ENCODE measurements around the gene PRR29. TPM values are rescaled to one million over a fixed set of nuclear protein-coding genes. Genes with fewer than 3 reads are reported as not detected.

The PRR29 gene
- 0.38 and 0.85 TPM in 2 replicates for total RNA-seq

GRCh38 chr17:63998050-63998720, at the start of gene PRR29:
TSS of gene PRR29 (plus strand) at chr17:63998351. CDS start at chr17:63998365, 14 bp downstream.

GRCh38 chr17:63972796-63973195, 25.4 kb upstream of the PRR29 start, which contains the start of gene SCN4A:
TSS of gene SCN4A (minus strand) at chr17:63972918. CDS start at chr17:63972841, 77 bp downstream.

GRCh38 chr17:64020056-64020766, 22.1 kb downstream of the PRR29 start, which contains the start of gene ICAM2:
TSS of gene ICAM2 (minus strand) at chr17:64020633. CDS start at chr17:64006691, 13,942 bp downstream.

Other genes with a start within 250 kb of the PRR29 start
- gene CCDC47, start 224.8 kb upstream of the PRR29 start, total RNA-seq, result 87.7 and 112 TPM in 2 replicates
- 56.9 and 70.9 TPM in 2 replicates for gene DDX42, start 224.2 kb upstream of the PRR29 start, total RNA-seq
- 50.5 and 127 TPM in 2 replicates for gene PSMC5, start 170.9 kb upstream of the PRR29 start, total RNA-seq
- gene FTSJ3, start 170.7 kb upstream of the PRR29 start, total RNA-seq, result 116 and 168 TPM in 2 replicates
- 58.3 and 83.8 TPM in 2 replicates for gene SMARCD2, start 155.7 kb upstream of the PRR29 start, total RNA-seq
- gene CSH2, start 124.7 kb upstream of the PRR29 start, total RNA-seq, result not detected in 2 replicates
- not detected in 2 replicates for gene GH2, start 116.4 kb upstream of the PRR29 start, total RNA-seq
- not detected in 2 replicates for gene CSH1, start 101.8 kb upstream of the PRR29 start, total RNA-seq
- not detected in 2 replicates for gene CSHL1, start 87.1 kb upstream of the PRR29 start, total RNA-seq
- not detected in 2 replicates for gene GH1, start 79.5 kb upstream of the PRR29 start, total RNA-seq
- 1.1 and 5.4 TPM in 2 replicates for gene CD79B, start 66.0 kb upstream of the PRR29 start, total RNA-seq
- gene SCN4A, start 25.4 kb upstream of the PRR29 start, total RNA-seq, result under 0.01 TPM in 1 of 2 replicates, not detected in the other
- gene ICAM2, start 22.3 kb downstream of the PRR29 start, total RNA-seq, result 22.4 and 27.9 TPM in 2 replicates
- gene ERN1, start 131.8 kb downstream of the PRR29 start, total RNA-seq, result 8.4 and 16.1 TPM in 2 replicates

All from regular cardiac myocyte (primary cell).